ENCODE data around the gene ACOT11. TPM values are rescaled to one million over a fixed set of nuclear protein-coding genes. Genes with fewer than 3 reads are reported as not detected.

The ACOT11 gene
- total RNA-seq, 1 donor: 0.42 TPM

DNA sequence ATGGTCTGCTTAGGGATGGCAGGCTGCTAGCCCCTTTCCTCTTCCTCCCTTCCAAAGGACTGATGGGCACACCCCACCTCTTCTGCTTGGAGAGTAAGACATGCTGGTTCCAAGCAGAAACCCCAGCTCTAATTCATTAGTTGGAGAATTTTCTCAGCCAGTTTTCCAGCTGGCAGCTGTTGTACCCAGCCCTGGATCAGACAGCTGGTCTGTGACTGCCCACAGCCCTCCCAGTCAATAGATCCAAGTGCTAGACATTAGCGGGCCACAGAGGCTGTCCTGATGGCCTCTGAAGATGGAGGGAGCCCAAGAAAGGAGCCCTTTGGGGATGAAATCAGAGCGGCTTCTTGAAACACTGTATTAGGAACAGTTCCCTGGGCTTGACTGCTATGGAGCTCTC is 35.8 kb downstream of the ACOT11 start:
- no peak overlapping the region for H3K4me3 ChIP-seq (ENCODE audit: low read length)
- no peaks in the 10 kb centered on the region for H3K27me3 ChIP-seq (ENCODE audit: insufficient read depth, low read length)
- H3K4me1 ChIP-seq (ENCODE audit: insufficient read depth, low read length): no peaks in the 10 kb centered on the region
- H3K9me3 ChIP-seq (ENCODE audit: low read depth, low read length): no peaks in the 10 kb centered on the region

GRCh38 chr1:54584575-54584974 is 36.5 kb downstream of the ACOT11 start:
- no peaks in the 10 kb centered on the region for H3K9me3 ChIP-seq (ENCODE audit: low read depth, low read length)
- no peak overlapping the region for H3K4me3 ChIP-seq (ENCODE audit: low read length)
- H3K4me1 ChIP-seq (ENCODE audit: insufficient read depth, low read length): no peaks in the 10 kb centered on the region
- no peaks in the 10 kb centered on the region for H3K27me3 ChIP-seq (ENCODE audit: insufficient read depth, low read length)

DNA sequence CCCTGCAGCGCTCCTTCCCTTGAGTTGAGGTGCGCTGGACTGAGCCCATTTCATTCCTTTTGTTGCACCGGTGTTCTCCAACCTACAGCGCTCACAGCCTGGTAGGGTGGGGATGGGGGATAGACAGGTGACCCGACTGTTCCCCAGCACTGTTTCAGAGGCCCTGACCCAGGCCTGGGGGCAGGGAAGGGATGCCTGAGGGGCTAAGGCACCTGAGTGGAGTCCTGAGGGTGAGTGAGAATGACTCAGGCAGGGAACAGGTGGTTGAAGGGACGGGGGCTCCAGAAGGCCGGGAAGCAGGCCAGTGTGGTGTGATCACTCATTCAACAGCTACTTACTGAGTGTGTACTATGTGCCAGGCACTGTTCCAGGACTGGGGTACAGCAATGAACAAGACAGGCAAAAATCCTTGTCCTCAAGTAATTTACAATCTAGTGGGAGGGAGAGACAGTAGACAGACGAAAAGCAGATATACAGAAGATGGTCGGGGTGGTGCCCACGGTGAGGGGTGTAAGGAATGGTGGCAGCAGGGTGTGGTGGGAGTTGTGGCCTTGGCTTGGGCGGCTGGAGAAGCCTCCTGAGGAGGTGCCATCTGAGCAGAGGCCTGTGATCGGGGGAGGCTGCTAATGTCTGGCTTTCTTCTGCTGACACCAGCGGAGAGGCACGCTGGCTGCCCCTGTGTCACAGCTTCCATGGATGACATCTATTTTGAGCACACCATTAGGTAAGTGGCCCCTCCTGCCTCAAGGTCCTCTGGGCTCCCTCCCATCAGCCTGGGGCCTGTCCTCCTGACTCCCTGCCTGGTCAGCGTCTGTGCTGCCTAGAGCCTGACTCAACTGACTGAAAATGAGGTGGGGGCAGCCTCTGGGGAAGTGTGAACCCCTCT is 37.4 kb downstream of the ACOT11 start:
- no peaks in the 10 kb centered on the region for H3K27me3 ChIP-seq (ENCODE audit: insufficient read depth, low read length)
- H3K4me3 ChIP-seq (ENCODE audit: low read length): no peak overlapping the region
- no peaks in the 10 kb centered on the region for H3K9me3 ChIP-seq (ENCODE audit: low read depth, low read length)
- no peaks in the 10 kb centered on the region for H3K4me1 ChIP-seq (ENCODE audit: insufficient read depth, low read length)

DNA sequence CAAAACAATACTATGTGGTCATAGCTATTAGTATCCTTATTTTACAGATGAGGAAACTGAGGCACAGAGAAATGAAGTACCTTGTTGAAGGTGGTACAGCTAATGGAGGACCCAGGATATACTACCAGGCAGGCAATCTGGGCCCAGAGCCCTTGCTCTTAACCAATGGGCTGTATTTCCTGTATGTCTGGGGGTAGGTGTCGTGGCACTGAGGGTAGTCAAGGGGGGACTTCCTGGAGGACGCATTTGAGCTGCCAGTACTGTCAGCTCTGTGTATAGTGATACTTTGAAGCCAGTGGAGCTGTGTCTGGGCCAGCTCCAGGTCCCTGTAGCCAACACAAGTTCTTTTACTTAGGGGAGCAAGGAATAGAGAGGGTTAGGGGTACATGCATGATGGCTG is 40.3 kb downstream of the ACOT11 start:
- H3K27me3 ChIP-seq (ENCODE audit: insufficient read depth, low read length): no peaks in the 10 kb centered on the region
- H3K4me3 ChIP-seq (ENCODE audit: low read length): no peak overlapping the region
- H3K4me1 ChIP-seq (ENCODE audit: insufficient read depth, low read length): no peaks in the 10 kb centered on the region
- no peaks in the 10 kb centered on the region for H3K9me3 ChIP-seq (ENCODE audit: low read depth, low read length)

DNA sequence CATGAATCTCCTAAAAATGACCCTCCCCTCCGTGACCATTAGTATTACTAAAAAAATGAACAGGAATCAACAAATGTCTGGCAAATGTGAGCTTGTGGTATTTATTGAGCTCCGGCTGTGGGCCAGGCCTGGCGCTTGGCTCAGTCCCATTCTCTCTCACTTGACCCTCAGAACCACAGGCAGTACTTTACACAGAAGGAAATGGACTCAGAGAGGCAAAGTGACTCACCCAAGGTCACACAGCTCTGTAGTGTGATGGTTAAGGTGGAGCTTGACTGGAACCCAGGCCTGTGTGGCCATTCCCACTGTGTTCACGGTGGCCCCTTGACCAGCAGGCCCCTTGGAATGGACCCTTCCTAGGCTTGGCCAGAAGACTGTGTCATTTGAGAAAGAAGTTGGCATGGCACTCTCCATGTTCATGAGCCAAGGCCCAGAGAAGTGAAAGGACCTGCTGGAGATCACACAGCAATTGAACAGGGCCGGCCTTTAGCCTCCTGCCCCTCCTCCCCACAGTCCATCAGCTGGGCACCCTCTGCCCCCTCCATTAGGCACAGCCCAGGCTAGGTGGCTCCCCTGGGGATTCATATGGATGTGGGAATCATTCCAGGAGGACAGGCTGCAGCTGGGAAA is 43.2 kb downstream of the ACOT11 start:
- no peaks in the 10 kb centered on the region for H3K9me3 ChIP-seq (ENCODE audit: low read depth, low read length)
- no peaks in the 10 kb centered on the region for H3K4me1 ChIP-seq (ENCODE audit: insufficient read depth, low read length)
- H3K4me3 ChIP-seq (ENCODE audit: low read length): no peak overlapping the region
- no peaks in the 10 kb centered on the region for H3K27me3 ChIP-seq (ENCODE audit: insufficient read depth, low read length)

DNA sequence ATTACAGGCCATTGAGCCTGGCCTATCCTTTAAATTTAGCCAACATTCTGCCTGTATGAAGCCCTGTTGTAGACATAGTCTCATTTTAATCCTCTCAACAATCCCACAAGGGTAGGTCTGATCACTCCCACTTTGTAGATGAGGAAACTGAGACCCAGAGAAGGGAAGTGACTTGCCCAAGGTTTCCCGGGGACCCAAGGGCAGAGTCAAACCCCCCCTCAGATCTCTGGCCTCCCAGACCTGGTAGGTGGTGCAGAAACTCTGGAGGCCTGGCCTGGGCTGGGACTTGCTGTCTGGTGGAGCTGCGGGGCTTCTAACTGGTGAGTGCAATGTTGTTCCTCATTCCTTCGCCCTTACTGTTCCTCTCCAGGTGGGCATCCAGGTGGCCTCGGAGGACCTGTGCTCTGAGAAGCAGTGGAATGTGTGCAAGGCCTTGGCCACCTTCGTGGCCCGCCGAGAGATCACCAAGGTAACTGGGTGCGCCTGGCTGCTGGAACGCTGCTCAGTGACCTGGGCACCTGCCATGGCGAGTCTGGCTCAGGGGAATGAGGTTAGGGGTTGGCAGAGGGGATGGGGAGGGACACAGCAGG is 45.6 kb downstream of the ACOT11 start:
- Histone ChIP-seq H3K9me3 (ENCODE audit: low read depth, low read length) (no peaks in the 10 kb centered on the region), H3K4me1 (ENCODE audit: insufficient read depth, low read length) (no peaks in the 10 kb centered on the region), H3K27me3 (ENCODE audit: insufficient read depth, low read length) (no peaks in the 10 kb centered on the region), H3K4me3 (ENCODE audit: low read length) (no peak overlapping the region)

GRCh38 chr1:54594463-54594862 is 46.4 kb downstream of the ACOT11 start:
- H3K9me3 ChIP-seq (ENCODE audit: low read depth, low read length): no peaks in the 10 kb centered on the region
- no peaks in the 10 kb centered on the region for H3K27me3 ChIP-seq (ENCODE audit: insufficient read depth, low read length)
- H3K4me1 ChIP-seq (ENCODE audit: insufficient read depth, low read length): no peaks in the 10 kb centered on the region
- H3K4me3 ChIP-seq (ENCODE audit: low read length): no peak overlapping the region

DNA sequence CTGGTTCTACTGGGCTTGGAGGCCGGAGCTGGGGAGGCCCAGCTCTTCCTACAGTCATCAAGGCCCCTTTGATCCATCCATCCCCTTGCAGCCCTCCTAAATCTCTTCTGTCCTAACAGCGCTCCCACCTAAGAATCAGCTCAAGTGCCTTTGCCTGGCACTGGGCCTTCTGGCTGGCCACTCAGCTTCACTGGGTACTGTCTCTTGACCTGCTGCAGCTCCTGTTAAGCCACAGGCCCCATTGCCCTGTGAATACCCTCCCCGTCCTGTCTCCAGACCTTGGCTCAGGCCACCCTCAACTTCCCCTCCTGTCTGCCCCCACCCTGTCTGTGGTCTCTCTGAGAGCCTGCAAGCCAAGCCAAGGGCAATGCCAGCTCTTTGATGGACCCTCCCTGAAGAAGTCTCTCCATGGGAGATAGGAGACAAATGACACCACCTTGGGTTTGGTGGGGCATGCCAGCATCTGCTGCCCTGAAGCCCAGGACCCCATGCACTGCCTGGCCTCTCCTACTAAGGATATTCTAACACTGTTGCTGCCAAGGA is 48.0 kb downstream of the ACOT11 start:
- H3K4me1 ChIP-seq (ENCODE audit: insufficient read depth, low read length): no peaks in the 10 kb centered on the region
- H3K9me3 ChIP-seq (ENCODE audit: low read depth, low read length): no peaks in the 10 kb centered on the region
- H3K4me3 ChIP-seq (ENCODE audit: low read length): no peak overlapping the region
- H3K27me3 ChIP-seq (ENCODE audit: insufficient read depth, low read length): no peaks in the 10 kb centered on the region

DNA sequence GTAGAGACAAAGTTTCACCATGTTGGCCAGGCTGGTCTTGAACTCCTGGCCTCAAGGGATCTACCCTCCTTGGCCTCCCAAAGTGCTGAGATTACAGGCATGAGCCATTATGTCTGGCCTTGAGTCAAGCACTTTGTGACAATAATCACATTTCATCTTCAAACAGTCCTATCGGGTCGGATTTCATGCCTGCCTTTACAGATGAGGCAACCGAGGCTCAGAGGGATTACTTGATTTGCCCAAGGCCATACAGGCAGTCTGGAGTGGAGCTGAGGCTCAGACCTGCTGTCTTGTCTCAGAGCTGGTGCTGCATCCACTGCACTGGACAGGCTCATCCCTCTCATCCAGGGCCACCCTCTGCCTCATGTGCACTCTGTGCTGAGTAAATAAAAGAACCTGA is 48.7 kb downstream of the ACOT11 start:
- Histone ChIP-seq H3K4me1 (ENCODE audit: insufficient read depth, low read length) (no peaks in the 10 kb centered on the region), H3K4me3 (ENCODE audit: low read length) (no peak overlapping the region)

DNA sequence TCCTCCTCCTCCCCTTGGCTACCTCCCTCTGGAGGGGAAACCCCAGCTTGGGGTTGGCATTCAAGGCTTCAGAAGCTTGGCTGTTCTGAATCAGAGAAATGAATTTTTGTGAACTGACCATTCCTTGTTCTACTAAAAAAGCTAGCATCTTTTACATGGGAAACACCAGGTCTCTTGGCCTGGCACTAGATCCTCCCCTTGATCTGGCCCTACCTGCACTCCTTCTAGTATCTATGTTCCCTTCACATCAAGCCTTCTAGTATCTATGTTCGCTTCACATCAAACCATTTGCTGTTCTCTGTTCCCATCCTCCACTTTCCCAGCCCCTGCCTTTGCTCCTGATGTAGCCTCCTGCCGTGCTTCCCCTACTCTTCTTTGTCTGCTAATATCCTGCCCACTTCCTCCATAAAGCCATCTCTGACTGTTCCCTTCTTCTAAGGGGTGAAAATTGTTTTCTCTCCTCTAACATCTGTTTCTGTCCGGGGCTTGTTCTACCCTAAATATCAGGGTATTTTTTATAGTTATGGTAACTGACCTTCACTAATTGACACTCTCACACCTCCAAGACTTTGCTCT is 49.5 kb downstream of the ACOT11 start:
- Histone ChIP-seq H3K9me3 (ENCODE audit: low read depth, low read length) (no peaks in the 10 kb centered on the region), H3K27me3 (ENCODE audit: insufficient read depth, low read length) (no peaks in the 10 kb centered on the region), H3K4me3 (ENCODE audit: low read length) (no peak overlapping the region)

More for the DNA sequence above, 48.7 kb downstream of the ACOT11 start:
- no peaks in the 10 kb centered on the region for H3K9me3 ChIP-seq (ENCODE audit: low read depth, low read length)
- H3K27me3 ChIP-seq (ENCODE audit: insufficient read depth, low read length): no peaks in the 10 kb centered on the region

DNA sequence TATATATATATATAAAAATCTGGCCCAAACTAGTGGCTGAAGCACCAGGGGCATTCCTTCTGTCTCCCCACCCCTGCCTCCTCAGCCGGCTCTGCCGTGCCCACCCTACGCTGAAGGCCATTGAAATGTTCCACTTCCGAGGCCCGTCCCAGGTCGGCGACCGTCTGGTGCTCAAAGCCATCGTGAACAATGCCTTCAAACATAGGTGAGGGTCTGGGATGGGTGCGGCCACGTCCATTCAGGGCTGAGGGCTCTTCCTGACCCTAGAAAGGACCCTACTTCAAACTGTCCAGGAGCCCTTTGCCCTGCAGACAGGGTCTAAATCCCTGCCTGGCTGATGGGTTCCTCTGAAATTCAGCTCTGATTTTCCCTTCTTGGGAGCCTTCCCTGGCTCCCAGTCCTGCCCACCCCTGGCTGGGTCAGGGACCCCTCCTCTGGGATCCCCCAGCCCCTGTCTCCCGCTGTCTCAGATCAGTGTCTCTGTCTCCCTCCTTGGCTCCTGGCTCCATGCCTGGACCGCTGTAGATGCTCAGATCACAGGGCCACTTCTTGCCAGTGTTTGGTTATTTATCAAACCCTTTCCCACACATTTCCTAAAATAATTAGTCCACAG is 51.3 kb downstream of the ACOT11 start:
- Histone ChIP-seq H3K4me1 (ENCODE audit: insufficient read depth, low read length) (no peaks in the 10 kb centered on the region), H3K4me3 (ENCODE audit: low read length) (no peak overlapping the region), H3K27me3 (ENCODE audit: insufficient read depth, low read length) (no peaks in the 10 kb centered on the region), H3K9me3 (ENCODE audit: low read depth, low read length) (no peaks in the 10 kb centered on the region)

More for the DNA sequence above, 49.5 kb downstream of the ACOT11 start:
- H3K4me1 ChIP-seq (ENCODE audit: insufficient read depth, low read length): no peaks in the 10 kb centered on the region

DNA sequence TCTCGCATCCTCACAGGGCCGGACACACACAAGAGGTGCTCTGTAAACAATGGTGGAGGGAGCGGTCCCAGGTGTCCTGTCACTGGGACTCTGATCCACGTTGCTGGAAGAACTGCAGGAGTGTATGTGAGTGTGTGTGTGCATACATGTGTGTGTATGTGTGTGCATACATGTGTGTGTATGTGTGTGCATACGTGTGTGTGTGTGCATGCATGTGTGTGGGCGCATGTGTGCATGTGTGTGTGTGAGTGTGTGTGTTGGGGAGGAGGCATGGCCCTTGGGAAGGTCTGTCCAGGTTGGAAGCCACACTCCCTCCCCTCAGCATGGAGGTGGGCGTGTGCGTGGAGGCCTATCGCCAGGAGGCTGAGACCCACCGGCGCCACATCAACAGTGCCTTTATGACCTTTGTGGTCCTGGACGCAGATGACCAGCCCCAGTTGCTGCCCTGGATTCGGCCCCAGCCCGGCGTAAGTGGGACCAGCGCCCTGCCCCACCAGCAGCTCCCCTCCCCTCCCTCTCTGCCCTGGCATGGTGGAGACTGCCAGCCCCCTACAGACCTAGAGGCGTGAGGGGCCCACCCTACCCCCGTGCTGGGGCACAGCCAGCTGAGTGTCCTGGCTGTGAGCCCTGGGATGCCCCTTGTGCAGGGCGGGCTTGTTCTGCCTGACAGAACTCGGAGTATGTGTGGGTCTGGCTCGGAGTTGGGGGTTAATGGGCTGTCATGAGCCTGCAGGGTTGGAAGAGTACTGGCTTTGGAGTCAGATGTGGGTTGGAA is 53.1 kb downstream of the ACOT11 start:
- Histone ChIP-seq H3K4me1 (ENCODE audit: insufficient read depth, low read length) (no peaks in the 10 kb centered on the region), H3K9me3 (ENCODE audit: low read depth, low read length) (no peaks in the 10 kb centered on the region), H3K27me3 (ENCODE audit: insufficient read depth, low read length) (no peaks in the 10 kb centered on the region), H3K4me3 (ENCODE audit: low read length) (no peak overlapping the region)

- no peaks in the 10 kb centered on the region for H3K27me3 ChIP-seq (ENCODE audit: insufficient read depth, low read length)
- no peak overlapping the region for H3K4me3 ChIP-seq (ENCODE audit: low read length)
- no peaks in the 10 kb centered on the region for H3K4me1 ChIP-seq (ENCODE audit: insufficient read depth, low read length)
- H3K9me3 ChIP-seq (ENCODE audit: low read depth, low read length): no peaks in the 10 kb centered on the region
Observed at GRCh38 chr1:54601730-54602129, 53.7 kb downstream of the ACOT11 start.

GRCh38 chr1:54602554-54602953 is 54.5 kb downstream of the ACOT11 start:
- no peaks in the 10 kb centered on the region for H3K27me3 ChIP-seq (ENCODE audit: insufficient read depth, low read length)
- no peak overlapping the region for H3K4me3 ChIP-seq (ENCODE audit: low read length)
- no peaks in the 10 kb centered on the region for H3K4me1 ChIP-seq (ENCODE audit: insufficient read depth, low read length)
- no peaks in the 10 kb centered on the region for H3K9me3 ChIP-seq (ENCODE audit: low read depth, low read length)

All from mononuclear cell (primary cell).